Pancreas (tissue), 10 donors: Measurements from ENCODE around the gene GPC6. TPM values are rescaled to one million over a fixed set of nuclear protein-coding genes. Genes with fewer than 3 reads are reported as not detected.

Experiments
- ATAC-seq, 4 donors: fragments of 200-7000 bp; cut with Tn5 transposase; one replicate each; pipeline versions ENCODE4 v1.8.0 to v1.9.1; 2020; ENCODE audit warnings: mild to moderate bottlenecking in 4 of 4, moderate library complexity in 4 of 4
- DNase-seq, 6 donors: peaks; one replicate each; pipeline ENCODE4 v3.0.0-alpha.2; 2020
- FAIRE-seq: peaks from 2 replicates; lab custom pipeline; 2012; peaks lifted over from hg19 to GRCh38; lab: Jason Lieb, UNC
- H3K27ac ChIP-seq, 4 donors: fragments of 200-600 bp; sonication (generic); 1 replicate in 3 of 4; 2 replicates in 1 of 4; pipeline versions ENCODE4 v1.5.0 to v1.8.0; 2020
- H3K27me3 ChIP-seq, 4 donors: fragments of 200-600 bp; one replicate each; pipeline ENCODE4 v1.8.0; 2021
- H3K36me3 ChIP-seq, 3 donors: fragments of 200-600 bp; sonication (generic) in 1 of 3; one replicate each; pipeline versions ENCODE4 v1.5.0 to v1.8.0; 2020 to 2021
- H3K4me1 ChIP-seq, 3 donors: fragments of 200-600 bp; one replicate each; pipeline ENCODE4 v1.8.0; 2021
- H3K4me3 ChIP-seq, 4 donors: fragments of 200-600 bp; sonication (generic) in 2 of 4; one replicate each; pipeline versions ENCODE4 v1.5.0 to v1.8.0; 2020 to 2021
- H3K9me3 ChIP-seq, 4 donors: fragments of 200-600 bp; one replicate each; pipeline ENCODE4 v1.8.0; 2021
- CTCF ChIP-seq, 4 donors: fragments of 200-600 bp; sonication (generic) in 3 of 4; IDR thresholded peaks; one replicate each; pipeline versions ENCODE4 v1.5.0 to v1.8.0; 2021; ENCODE audit warnings: antibody characterized with exemption in 4 of 4
- WGBS, 2 donors: extraction: QIAGEN DNeasy Blood & Tissue Kit; methylation state at CpG; one replicate each; pipeline ENCODE4 v1.1.7; 2013; 5-methylcytosine and 5-hydroxymethylcytosine counted together
- intact Hi-C, 3 donors: fragments of 100-400 bp; cut with DNase I; formaldehyde crosslinking; loops; one replicate each; pipeline versions ENCODE4 v1.11.1 to v1.14.2; 2022
- polyA plus RNA-seq, 2 donors: library from polyadenylated mRNA; stranded (reverse); fragments of 200-250 nt; gene quantifications; one replicate each; pipeline ENCODE4 v1.2.3, GENCODE V29; 2013
- total RNA-seq, 6 donors: library from RNA; stranded (reverse); fragmentation: NEBNext Ultra II Directional in 4 of 6; extraction: Animal tissue kit (Norgen Biotek cat#: 25700) in 4 of 6; gene quantifications; one replicate each; pipeline versions ENCODE4 v1.2.1 to v1.2.4, GENCODE V29; 2021 to 2023
- donor health status: healthy with polysubstance abuse.
- donor health status: DM: no; HTN: no; CAD: no; lungs with moderate emphysema.
- donor health status: DM: no; HTN: no; CAD: no.
- donor health status: control.
- donor health status: control.
- donor health status: Bipolar disorder and iron deficiency.
- donor health status: DM: yes; HTN: yes; CAD: no.
- donor health status: DM: no; HTN: no; CAD: no.
- donor health status: DM: no; HTN: no; CAD: no.
- donor health status: DM: yes; HTN: yes; CAD: no.

GPC6 gene
- total and polyA plus RNA-seq, 8 donors: 0.23 to 3.3 (median 1.2) TPM

- no peak for FAIRE-seq
- intact Hi-C loops: no loop called here
- WGBS, 2 donors: 45 to 54% methylated on average over 1 of the region's 1 CpG
These were observed 1022.9 kb downstream of the GPC6 start for GRCh38 chr13:94249512-94249911.

GRCh38 chr13:94251831-94252608 is 1025.4 kb downstream of the GPC6 start:
- no peaks in the 10 kb centered on the region for H3K4me1 ChIP-seq
- FAIRE-seq (no peak), DNase-seq (peak in 1 of 6 donors; percentile 41), ATAC-seq (peak in 3 of 4 donors; percentile 53 to 78 (median 62))
- no peaks in the 10 kb centered on the region for H3K9me3 ChIP-seq
- H3K4me3 ChIP-seq: no peak overlapping the region
- 36 to 42% methylated on average over 9 of the region's 9 CpGs for WGBS, 2 donors
- no peaks in the 10 kb centered on the region for H3K27me3 ChIP-seq
- intact Hi-C loops: no loop called here
- no peak for TF ChIP-seq CTCF (IDR thresholded peaks at IDR 0.05)
- H3K36me3 ChIP-seq: no peaks in the 10 kb centered on the region
- H3K27ac ChIP-seq: no peak overlapping the region

More at GRCh38 chr13:94249512-94249911, 1022.9 kb downstream of the GPC6 start:
- DNase-seq (no peak), ATAC-seq (no peak)
- Histone ChIP-seq H3K27ac (no peak overlapping the region), H3K4me1 (no peaks in the 10 kb centered on the region), H3K27me3 (no peaks in the 10 kb centered on the region), H3K9me3 (no peaks in the 10 kb centered on the region), H3K4me3 (no peak overlapping the region), H3K36me3 (no peaks in the 10 kb centered on the region)
- no peak for TF ChIP-seq CTCF (IDR thresholded peaks at IDR 0.05)

- FAIRE-seq: no peak
- no peaks in the 10 kb centered on the region for H3K27me3 ChIP-seq
- H3K9me3 ChIP-seq: no peaks in the 10 kb centered on the region
- DNase-seq: no peak
- H3K27ac ChIP-seq: no peak overlapping the region
- no peak overlapping the region for H3K4me3 ChIP-seq
- H3K36me3 ChIP-seq: no peaks in the 10 kb centered on the region
- intact Hi-C loops: no loop called here
- no peak for ATAC-seq
- TF ChIP-seq CTCF (IDR thresholded peaks at IDR 0.05): no peak
- H3K4me1 ChIP-seq: no peaks in the 10 kb centered on the region
These were observed 1028.1 kb downstream of the GPC6 start for GRCh38 chr13:94254737-94255136.

- no peak for TF ChIP-seq CTCF (IDR thresholded peaks at IDR 0.05)
- FAIRE-seq (no peak), DNase-seq (no peak), ATAC-seq (no peak)
- H3K36me3 ChIP-seq: no peaks in the 10 kb centered on the region
- no peak overlapping the region for H3K27ac ChIP-seq
- no peaks in the 10 kb centered on the region for H3K27me3 ChIP-seq
- intact Hi-C loops: no loop called here
- no peaks in the 10 kb centered on the region for H3K4me1 ChIP-seq
- WGBS, 2 donors: 89% methylated on average over 1 of the region's 1 CpG
- H3K4me3 ChIP-seq: no peak overlapping the region
- no peaks in the 10 kb centered on the region for H3K9me3 ChIP-seq
These were observed 1030.1 kb downstream of the GPC6 start for GRCh38 chr13:94256721-94257120.

GRCh38 chr13:94259984-94260383 is 1033.4 kb downstream of the GPC6 start:
- no peak for FAIRE-seq
- H3K27me3 ChIP-seq: no peaks in the 10 kb centered on the region
- H3K36me3 ChIP-seq: no peaks in the 10 kb centered on the region
- no peak for DNase-seq
- H3K4me1 ChIP-seq: no peaks in the 10 kb centered on the region
- WGBS, 2 donors: 71 to 78% methylated on average over 1 of the region's 1 CpG
- no peak for TF ChIP-seq CTCF (IDR thresholded peaks at IDR 0.05)
- no peak overlapping the region for H3K4me3 ChIP-seq
- no peak overlapping the region for H3K27ac ChIP-seq
- intact Hi-C loops: no loop called here
- no peaks in the 10 kb centered on the region for H3K9me3 ChIP-seq
- ATAC-seq: no peak
